Stimulated activated naive CD8-positive, alpha-beta T cell treated with anti-CD3 and anti-CD28 coated beads, Interleukin-15, amount 100 ng/mL, for 72 hours (primary cell): ENCODE results near the gene ZNF433.
"Not testable (repeated sequence)": the region's sequence is repeated elsewhere in the genome, so short reads cannot be mapped to it uniquely, and the experiment has no call there.

Experiments
- ATAC-seq: fragments of 150-1000 bp; cut with Tn5 transposase; 2 replicates; pipeline ENCODE4 v1.10.0; 2021; ENCODE audit warnings: mild to moderate bottlenecking, moderate library complexity
- DNase-seq, 2 donors: peaks; one replicate each; pipeline ENCODE4 v3.0.0; 2021 to 2022
- H3K27ac Mint-ChIP-seq, 2 donors: one replicate each; pipeline ENCODE4 v1.8.0; 2022; ENCODE audit warnings: mild to moderate bottlenecking in 2 of 2, mixed read lengths in 2 of 2, moderate library complexity in 2 of 2
- H3K27me3 Mint-ChIP-seq: one replicate; pipeline ENCODE4 v1.8.0; 2022; ENCODE audit warnings: mixed read lengths
- H3K4me1 Mint-ChIP-seq: one replicate; pipeline ENCODE4 v1.8.0; 2022; ENCODE audit warnings: mild to moderate bottlenecking, mixed read lengths
- H3K4me3 Mint-ChIP-seq, 2 donors: one replicate each; pipeline ENCODE4 v1.8.0; 2022; ENCODE audit warnings: mild to moderate bottlenecking in 2 of 2, mixed read lengths in 2 of 2, moderate library complexity in 1 of 2
- H3K9me3 Mint-ChIP-seq, 2 donors: one replicate each; pipeline ENCODE4 v1.8.0; 2022; ENCODE audit warnings: mixed read lengths in 2 of 2

ZNF433 gene

DNA sequence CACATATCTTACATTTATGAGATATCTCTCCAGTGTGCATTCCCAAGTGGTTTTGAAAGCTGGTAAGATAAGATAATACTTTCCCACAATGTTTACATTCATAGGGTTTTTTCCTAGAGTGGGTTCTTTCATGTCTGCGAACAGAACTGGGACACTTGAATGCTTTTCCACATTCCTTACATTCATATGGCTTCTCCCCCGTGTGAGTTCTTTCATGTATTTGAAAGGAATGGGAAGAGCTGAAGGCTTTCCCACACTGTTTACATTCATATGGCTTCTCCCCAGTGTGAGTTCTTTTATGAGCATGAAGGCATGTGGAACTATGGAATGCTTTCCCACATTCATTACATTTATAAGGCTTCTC, 19.7 kb downstream of the ZNF433 start:
- Mint-ChIP-seq H3K27me3 (no peaks in the 10 kb centered on the region), H3K4me3 (no peak overlapping the region), H3K4me1 (no peaks in the 10 kb centered on the region), H3K27ac (no peak overlapping the region), H3K9me3 (peaks cover 35 to 45% of the 10 kb centered on the region in 2 donors)
- DNase-seq (no peak), ATAC-seq (no peak)

DNA sequence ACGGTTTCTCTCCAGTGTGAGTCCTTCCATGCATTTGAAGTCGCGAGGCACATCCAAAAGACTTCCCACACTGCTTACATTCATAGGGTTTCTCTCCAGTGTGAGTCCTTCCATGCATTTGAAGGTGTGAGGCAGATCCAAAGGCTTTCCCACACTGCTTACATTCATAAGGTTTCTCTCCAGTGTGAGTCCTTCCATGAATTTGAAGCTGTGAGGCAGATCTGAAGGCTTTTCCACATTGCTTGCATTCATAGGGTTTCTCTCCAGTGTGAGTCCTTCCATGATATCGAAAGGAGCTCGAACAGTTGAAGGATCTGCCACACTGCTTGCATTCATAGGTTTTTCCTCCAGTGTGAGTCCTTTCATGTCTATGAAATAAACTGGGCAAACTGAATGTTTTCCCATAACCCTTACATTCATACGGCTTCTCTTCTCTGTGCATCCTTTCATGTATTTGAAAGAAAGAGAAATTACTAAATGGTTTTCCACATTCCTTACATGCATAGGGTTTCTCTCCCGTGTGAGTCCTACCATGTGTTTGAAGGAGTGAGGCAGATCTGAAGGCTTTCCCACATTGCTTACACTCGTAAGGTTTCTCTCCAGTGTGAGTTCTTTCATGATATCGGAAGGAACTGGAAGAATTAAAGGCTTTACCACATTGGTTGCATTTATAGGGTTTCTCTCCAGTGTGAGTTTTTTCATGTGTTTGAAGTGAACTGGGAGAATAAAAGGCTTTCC, 20.3 kb downstream of the ZNF433 start:
- Mint-ChIP-seq H3K27me3 (no peaks in the 10 kb centered on the region), H3K9me3 (peaks cover 35 to 48% of the 10 kb centered on the region in 2 donors), H3K27ac (no peak overlapping the region), H3K4me1 (no peaks in the 10 kb centered on the region), H3K4me3 (no peak overlapping the region)
- DNase-seq (no peak), ATAC-seq (no peak)

DNA sequence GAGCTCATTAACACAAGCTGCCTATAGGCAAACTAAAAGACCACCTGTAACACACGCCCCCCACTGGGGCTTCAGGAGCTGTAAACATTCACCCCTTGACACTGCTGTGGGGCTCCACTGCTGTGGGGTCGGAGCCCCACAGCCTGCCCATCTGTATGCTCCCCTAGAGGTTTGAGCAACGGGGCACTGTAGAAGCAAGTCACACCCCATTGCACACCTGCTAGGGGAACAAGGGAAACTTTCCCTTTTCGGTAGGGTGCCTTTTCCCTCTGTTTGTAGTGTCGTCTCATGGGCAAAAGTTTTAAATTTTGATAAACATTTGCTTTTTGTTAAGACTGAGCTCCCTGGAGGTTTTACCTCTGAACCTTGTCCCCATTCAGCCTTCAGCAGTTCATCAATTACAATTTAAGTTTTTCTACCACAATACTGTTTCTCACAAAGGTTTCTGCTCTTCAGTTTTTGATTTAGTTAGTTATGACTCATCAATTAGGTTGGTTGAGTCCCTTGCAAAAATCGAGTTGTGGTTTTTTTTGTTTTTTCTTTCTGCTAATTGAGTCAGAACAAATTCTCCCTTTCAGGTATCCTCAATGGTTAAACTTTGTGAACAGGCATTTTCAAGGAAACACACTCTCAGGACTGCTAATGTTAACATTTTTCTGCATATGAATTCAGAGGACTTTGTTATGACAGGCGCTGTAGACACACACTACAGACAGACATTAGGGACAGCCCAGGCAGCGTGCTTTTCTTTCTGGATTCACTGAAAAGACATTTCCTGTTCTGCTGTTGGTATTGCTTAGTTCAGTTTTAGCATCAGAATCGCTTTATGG, 35.1 kb downstream of the ZNF433 start:
- DNase-seq, result peak; percentile 34 to 51
- Mint-ChIP-seq H3K4me1 (peaks cover 35% of the 10 kb centered on the region), H3K4me3 (peak overlapping the region; percentile 33 to 60), H3K27ac (peak overlapping the region; percentile 77 to 87), H3K9me3 (peaks cover 0 to 4% of the 10 kb centered on the region in 2 donors), H3K27me3 (no peaks in the 10 kb centered on the region)
- peak; percentile 97 for ATAC-seq

DNA sequence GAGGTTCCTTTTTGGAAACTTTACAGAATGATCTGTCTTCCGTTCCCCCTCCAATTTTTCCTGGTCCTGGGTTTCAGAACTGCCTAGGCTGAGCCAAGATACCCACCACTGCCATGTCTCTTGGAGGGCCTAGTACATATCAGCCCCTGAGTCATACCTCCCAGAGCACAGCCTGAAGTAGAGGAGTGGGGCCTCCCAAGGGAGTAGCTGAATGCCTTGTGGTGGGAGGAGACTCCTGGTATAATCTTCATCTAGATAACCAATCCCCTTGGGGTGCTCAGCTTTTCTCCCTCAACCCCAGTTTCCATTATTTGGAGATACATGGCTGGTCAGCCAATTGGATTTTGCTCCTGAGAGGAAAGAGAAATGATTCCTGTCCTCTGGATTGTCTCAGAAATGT, 40.3 kb downstream of the ZNF433 start:
- no peak for DNase-seq
- Mint-ChIP-seq H3K4me3 (no peak overlapping the region), H3K27me3 (no peaks in the 10 kb centered on the region), H3K9me3 (peaks cover 0 to 4% of the 10 kb centered on the region in 2 donors), H3K4me1 (peaks cover 66% of the 10 kb centered on the region), H3K27ac (no peak overlapping the region)
- ATAC-seq, result no peak

DNA sequence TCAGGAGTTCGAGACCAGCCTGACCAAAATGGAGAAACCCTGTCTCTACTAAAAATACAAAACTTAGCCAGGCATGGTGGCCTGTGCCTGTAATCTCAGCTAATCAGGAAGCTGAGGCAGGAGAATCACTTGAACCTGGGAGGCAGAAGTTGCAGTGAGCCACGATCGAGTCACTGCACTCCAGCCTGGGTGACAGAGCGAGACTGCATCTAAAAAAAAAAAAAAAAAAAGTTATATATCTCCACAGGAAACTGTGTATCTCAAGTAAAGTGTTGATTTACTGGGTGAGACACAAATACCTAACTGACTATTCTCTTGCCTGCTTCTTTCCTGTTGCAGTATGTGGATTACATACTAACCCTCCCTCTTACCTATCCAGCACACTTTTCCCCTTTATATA, 43.6 kb downstream of the ZNF433 start:
- H3K27me3 Mint-ChIP-seq, H3K4me3 Mint-ChIP-seq, ATAC-seq, H3K27ac Mint-ChIP-seq, H3K9me3 Mint-ChIP-seq, DNase-seq: not testable (repeated sequence)
- H3K4me1 Mint-ChIP-seq, result peaks cover 62% of the 10 kb centered on the region

DNA sequence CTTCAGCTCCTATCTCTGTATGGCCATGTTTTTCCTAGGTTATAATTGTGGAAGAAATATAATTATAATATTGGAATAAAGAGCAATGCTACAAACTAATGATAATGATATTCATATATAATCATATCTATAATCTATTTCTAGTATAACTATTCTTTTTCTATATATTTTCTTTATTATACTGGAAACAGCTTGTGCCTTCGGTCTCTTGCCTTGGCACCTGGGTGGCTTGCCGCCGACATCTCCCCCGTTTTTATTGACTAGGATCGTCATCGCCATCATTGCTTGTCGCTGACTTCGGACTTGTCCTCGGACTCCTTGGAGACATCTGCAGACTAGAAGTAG, 46.4 kb downstream of the ZNF433 start:
- H3K4me1 Mint-ChIP-seq, result peaks cover 59% of the 10 kb centered on the region
- no peak overlapping the region for H3K27ac Mint-ChIP-seq
- ATAC-seq, result no peak

DNA sequence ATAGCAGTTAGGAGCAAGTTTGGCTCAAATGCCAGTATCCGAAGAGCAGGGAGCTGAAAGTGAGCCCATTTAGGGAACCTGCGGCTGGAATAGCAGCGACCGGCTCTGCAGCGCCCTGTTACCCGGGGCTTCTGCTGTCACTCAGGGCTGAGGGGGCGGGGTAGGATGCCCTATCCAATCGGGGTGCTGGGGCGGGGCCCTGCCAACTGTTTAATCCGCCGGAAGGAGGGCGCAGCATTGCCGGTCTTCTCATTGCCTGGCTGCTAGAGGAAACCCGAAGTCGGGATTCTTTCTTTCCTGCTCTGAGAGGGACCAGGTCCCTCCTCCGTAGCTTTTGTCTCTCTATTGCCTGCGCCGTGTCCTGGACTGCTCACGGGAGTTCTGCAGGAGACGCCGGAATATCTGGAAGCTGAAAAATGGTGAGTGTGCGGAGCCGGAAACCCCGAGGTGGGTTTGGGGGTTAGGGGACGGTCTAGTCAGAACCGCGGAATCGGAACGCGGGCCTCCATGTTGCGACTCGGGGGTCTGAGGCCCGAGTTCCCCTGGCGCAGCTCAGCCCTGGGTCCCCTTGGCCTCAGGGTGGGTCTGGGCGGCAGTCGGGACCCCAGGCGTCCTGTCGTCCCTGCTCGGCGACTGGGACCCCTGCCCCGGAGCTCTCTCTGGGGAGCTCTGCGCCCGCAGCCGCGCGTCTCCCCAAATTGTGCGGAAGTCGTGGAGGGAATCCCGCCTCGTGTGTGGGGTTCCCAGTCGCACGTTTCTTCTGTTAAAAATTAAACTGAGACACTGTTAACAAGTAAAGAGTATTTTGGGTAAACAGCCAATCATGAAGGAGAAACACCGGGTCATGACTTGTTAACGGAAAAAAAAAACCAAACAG, 47.8 kb downstream of the ZNF433 start:
- no peaks in the 10 kb centered on the region for H3K27me3 Mint-ChIP-seq
- H3K27ac Mint-ChIP-seq, result peak overlapping the region; percentile 96 to 99
- ATAC-seq (peak; percentile 96), DNase-seq (peak; percentile 89 to 91)
- H3K4me1 Mint-ChIP-seq, result peaks cover 47% of the 10 kb centered on the region
- H3K9me3 Mint-ChIP-seq, result peaks cover 0 to 4% of the 10 kb centered on the region in 2 donors
- peak overlapping the region; percentile 89 to 99 for H3K4me3 Mint-ChIP-seq

More for the DNA sequence above, 46.4 kb downstream of the ZNF433 start:
- H3K4me3 Mint-ChIP-seq, result peak overlapping the region; percentile 89 to 99
- H3K27me3 Mint-ChIP-seq, result no peaks in the 10 kb centered on the region
- DNase-seq, result no peak
- no peaks in the 10 kb centered on the region for H3K9me3 Mint-ChIP-seq

DNA sequence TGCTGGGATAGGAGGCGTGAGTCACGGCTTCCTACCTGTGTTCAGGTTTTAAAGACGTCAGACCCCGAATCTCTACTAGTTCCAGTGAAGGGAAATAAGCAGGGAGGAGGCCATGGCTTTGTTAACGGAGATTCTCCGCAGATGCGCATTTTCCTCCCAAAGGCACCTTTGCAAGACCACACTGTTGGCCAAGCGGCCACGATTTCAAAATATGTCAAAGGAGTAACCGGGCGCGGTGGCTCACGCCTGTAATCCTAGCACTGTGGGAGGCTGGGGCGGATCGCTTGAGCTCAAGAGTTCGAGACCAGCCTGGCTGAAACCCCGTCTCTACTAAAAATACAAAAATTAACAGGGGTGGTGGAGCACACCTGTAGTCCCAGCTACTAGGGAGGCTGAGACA, 48.7 kb downstream of the ZNF433 start:
- H3K9me3 Mint-ChIP-seq, result peaks cover 0 to 12% of the 10 kb centered on the region in 2 donors
- no peaks in the 10 kb centered on the region for H3K27me3 Mint-ChIP-seq
- no peak overlapping the region for H3K27ac Mint-ChIP-seq
- ATAC-seq (no peak), DNase-seq (no peak)
- peak overlapping the region; percentile 89 to 99 for H3K4me3 Mint-ChIP-seq
- H3K4me1 Mint-ChIP-seq, result peaks cover 38% of the 10 kb centered on the region

DNA sequence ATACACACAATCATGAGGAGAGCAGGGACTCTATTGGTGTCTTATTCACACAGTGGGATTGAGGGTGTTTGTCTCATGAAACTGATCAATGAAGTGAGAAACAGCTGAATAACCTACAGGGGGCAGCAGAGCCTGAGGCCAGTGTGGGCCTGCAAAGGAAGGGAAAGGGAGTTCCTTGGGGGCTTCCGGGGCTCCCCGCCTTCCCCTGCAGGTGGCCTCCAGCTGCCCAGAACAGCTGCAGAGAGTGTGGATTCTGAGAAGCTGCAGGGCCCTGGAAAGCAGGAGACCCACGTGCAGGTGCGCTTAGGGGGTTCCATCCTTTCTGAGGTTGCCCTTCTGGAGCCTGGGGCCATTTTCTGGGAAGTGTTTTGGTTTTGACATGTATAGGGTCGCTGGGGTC, 50.5 kb downstream of the ZNF433 start:
- no peak for DNase-seq
- H3K27ac Mint-ChIP-seq, result peak overlapping the region in 1 of 2 donors; percentile 63

DNA sequence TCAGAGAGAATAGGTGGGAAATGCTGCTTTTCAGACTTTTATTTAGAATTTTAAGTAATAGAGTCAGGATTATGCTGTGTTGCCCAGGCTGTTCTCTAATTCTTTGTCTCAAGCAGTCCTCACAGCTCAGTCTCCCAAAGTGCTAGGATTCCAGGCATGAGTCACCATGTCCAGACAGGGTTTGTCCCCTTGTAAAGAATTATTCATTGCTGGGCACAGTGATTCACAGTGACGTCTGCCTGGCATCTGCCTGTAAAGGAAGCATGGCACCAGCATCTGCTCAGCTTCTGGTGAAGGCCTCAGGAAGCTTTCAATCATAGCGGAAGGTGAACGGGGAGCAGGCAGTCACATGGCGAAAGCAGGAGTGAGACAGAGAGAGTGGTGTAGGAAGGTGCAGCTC, 53.0 kb downstream of the ZNF433 start:
- H3K9me3 Mint-ChIP-seq, result peaks cover 32 to 47% of the 10 kb centered on the region in 2 donors
- no peak for DNase-seq
- no peak for ATAC-seq
- no peaks in the 10 kb centered on the region for H3K27me3 Mint-ChIP-seq
- peaks cover 12% of the 10 kb centered on the region for H3K4me1 Mint-ChIP-seq
- H3K27ac Mint-ChIP-seq, result no peak overlapping the region
- no peak overlapping the region for H3K4me3 Mint-ChIP-seq

More for the DNA sequence above, 50.5 kb downstream of the ZNF433 start:
- Mint-ChIP-seq H3K9me3 (peaks cover 8 to 25% of the 10 kb centered on the region in 2 donors), H3K4me1 (peaks cover 22% of the 10 kb centered on the region), H3K27me3 (no peaks in the 10 kb centered on the region), H3K4me3 (no peak overlapping the region)
- no peak for ATAC-seq

DNA sequence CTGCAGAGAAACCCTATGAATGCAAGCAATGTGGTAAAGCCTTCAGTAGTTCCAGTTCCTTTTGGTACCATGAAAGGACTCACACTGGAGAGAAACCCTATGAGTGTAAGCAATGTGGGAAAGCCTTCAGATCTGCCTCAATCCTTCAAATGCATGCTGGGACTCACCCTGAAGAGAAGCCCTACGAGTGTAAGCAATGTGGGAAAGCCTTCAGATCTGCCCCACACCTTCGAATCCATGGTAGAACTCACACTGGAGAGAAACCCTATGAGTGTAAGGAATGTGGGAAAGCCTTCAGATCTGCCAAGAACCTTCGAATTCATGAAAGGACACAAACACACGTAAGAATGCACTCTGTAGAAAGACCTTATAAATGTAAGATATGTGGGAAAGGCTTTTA, 56.0 kb downstream of the ZNF433 start:
- no peaks in the 10 kb centered on the region for H3K4me1 Mint-ChIP-seq

DNA sequence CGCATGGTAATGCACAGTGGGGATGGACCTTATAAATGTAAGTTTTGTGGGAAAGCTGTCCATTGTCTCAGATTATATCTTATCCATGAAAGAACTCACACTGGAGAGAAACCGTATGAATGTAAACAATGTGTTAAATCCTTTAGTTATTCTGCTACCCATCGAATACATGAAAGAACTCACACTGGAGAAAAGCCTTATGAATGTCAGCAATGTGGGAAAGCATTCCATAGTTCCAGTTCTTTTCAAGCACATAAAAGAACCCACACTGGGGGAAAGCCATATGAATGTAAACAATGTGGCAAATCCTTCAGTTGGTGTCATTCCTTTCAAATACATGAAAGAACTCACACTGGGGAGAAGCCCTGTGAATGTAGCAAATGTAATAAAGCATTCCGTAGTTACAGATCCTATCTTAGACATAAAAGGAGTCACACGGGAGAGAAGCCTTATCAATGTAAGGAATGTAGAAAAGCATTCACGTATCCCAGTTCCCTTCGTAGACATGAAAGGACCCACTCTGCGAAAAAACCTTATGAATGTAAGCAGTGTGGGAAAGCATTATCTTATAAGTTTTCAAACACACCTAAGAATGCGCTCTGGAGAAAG, 56.9 kb downstream of the ZNF433 start:
- no peak for ATAC-seq
- H3K4me3 Mint-ChIP-seq, result no peak overlapping the region
- no peak overlapping the region for H3K27ac Mint-ChIP-seq
- H3K4me1 Mint-ChIP-seq, result no peaks in the 10 kb centered on the region
- peaks cover 56 to 57% of the 10 kb centered on the region in 2 donors for H3K9me3 Mint-ChIP-seq
- no peak for DNase-seq
- H3K27me3 Mint-ChIP-seq, result no peaks in the 10 kb centered on the region

More for the DNA sequence above, 56.0 kb downstream of the ZNF433 start:
- DNase-seq (no peak), ATAC-seq (no peak)
- no peak overlapping the region for H3K4me3 Mint-ChIP-seq
- H3K27me3 Mint-ChIP-seq, result no peaks in the 10 kb centered on the region
- H3K9me3 Mint-ChIP-seq, result peaks cover 52 to 56% of the 10 kb centered on the region in 2 donors
- no peak overlapping the region for H3K27ac Mint-ChIP-seq

DNA sequence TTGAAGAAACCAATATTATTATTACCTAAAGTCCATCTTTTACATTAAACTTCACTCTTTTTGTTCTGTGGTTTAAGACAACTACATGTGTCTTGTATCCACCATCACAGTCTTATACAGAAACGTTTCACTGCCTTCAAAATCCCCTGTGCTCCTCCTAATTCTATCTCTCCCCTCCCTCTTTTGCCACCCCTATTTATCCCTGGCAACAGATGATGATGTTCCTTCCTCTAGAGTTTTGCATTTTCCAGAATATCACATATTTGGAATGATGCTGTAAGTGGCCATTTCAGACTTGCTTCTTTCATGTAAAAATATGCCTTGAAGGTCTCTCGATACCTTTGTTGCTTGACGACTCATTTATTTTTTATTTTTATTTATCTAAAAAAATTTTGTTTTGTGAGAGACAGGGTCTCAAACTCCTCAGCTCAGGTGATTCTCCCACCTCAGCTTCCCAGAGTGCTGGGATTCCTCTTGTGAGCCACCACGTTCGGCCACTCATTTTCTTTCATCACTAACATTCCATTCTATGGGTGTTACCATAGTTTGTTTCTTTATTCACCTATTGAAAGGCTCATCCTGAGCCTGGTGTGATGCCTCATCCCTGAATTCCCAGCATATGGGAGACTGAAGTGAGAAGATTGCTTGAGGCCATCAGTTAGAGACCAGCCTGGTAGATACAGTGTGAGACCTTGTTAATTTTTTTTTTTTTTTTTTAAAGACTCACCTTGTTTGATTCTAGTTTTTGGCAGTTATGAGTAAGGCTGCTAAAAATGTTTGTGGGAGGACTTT, 62.3 kb downstream of the ZNF433 start:
- no peaks in the 10 kb centered on the region for H3K27me3 Mint-ChIP-seq

DNA sequence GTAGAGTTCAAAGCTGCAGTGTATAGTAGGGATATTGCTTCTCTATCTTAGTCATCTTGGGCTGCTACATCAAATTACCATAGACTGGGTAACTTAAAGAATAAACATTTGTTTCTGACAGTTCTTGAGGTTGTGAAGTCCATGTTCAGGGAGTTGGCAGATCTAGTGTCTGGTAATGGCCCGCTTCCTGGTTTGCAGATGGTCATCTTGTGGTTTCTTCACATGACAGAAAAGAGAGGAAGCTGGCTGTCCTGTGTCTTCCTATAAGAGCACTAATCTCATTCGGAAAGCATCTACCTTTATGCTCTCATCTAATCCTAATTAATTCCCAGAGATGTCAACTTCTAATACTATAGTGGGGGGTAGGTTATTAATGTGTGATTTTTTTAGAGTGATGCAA, 64.4 kb downstream of the ZNF433 start:
- Mint-ChIP-seq H3K27ac (no peak overlapping the region), H3K4me1 (peaks cover 5% of the 10 kb centered on the region), H3K9me3 (peaks cover 15 to 20% of the 10 kb centered on the region in 2 donors), H3K4me3 (no peak overlapping the region), H3K27me3 (no peaks in the 10 kb centered on the region)
- DNase-seq (no peak), ATAC-seq (no peak)

More for the DNA sequence above, 62.3 kb downstream of the ZNF433 start:
- Mint-ChIP-seq H3K9me3 (peaks cover 21 to 36% of the 10 kb centered on the region in 2 donors), H3K27ac (peak overlapping the region in 1 of 2 donors; percentile 69), H3K4me3 (no peak overlapping the region), H3K4me1 (no peaks in the 10 kb centered on the region)
- no peak for DNase-seq
- no peak for ATAC-seq
